ENCODE measurements around the gene PABPN1L. TPM values are rescaled to one million over a fixed set of nuclear protein-coding genes. Genes with fewer than 3 reads are reported as not detected.

The PABPN1L gene
- total RNA-seq, 1 donor from 2014 or later: not detected

GRCh38 chr16:88816736-88817535 is 49.5 kb downstream of the PABPN1L start:
- H3K9me3 Mint-ChIP-seq: no peaks in the 10 kb centered on the region
- no peak overlapping the region for H3K4me3 Mint-ChIP-seq
- intact Hi-C loops (cut with micrococcal nuclease): loop anchor here (1.0 kb wide), 3 partner anchors 40 to 400 kb away; partner anchors contain the start of genes TRAPPC2L and ZNF778
- H3K27ac Mint-ChIP-seq: no peak overlapping the region
- H3K36me3 Mint-ChIP-seq (ENCODE audit: low read depth): no peaks in the 10 kb centered on the region
- no peaks in the 10 kb centered on the region for H3K4me1 Mint-ChIP-seq (ENCODE audit: low read depth)
- H3K27me3 Mint-ChIP-seq (ENCODE audit: insufficient read depth): no peaks in the 10 kb centered on the region
- no peak for DNase-seq (ENCODE audit: low spot score)

DNA sequence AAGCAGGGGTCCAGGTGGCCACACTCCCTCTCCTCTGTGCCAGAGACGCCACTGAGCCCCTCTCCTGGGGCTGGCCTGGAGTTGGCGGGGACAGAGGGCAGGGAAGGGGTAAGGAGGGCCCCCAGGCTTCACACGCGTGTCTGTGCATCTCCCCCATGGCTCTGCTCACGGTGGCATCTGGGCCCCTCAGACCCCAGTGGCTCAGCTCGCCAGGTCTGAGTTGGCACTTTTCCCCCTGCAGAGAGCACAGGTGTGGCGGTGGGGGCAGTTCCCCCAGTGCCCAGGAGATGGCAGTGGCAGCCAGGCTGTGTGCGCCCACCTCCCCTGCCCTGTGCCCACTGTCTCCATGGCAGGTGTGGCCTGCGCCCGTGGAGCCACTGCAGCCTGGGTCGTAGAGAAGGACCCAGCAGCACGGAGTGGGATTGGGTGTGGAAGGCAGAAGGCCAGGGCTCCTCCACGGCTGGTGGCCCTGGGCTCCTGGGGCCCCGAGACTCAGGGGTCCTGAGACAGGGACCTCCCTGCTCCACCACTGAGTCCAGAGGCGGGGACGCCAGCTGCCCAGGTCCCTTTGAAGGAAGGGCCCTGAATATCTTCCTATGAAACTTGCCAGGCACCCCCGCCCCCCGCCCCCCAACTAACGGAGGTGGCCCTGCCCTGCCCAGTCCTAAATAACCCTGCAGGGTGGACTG is 50.4 kb downstream of the PABPN1L start:
- Mint-ChIP-seq H3K4me3 (no peak overlapping the region), H3K27ac (no peak overlapping the region), H3K36me3 (ENCODE audit: low read depth) (no peaks in the 10 kb centered on the region), H3K9me3 (no peaks in the 10 kb centered on the region), H3K4me1 (ENCODE audit: low read depth) (no peaks in the 10 kb centered on the region), H3K27me3 (ENCODE audit: insufficient read depth) (no peaks in the 10 kb centered on the region)
- intact Hi-C loops (cut with micrococcal nuclease): loop anchor here (1.0 kb wide), 3 partner anchors 41 to 401 kb away; partner anchors contain the start of genes TRAPPC2L and ZNF778
- DNase-seq (ENCODE audit: low spot score): no peak

- no peak overlapping the region for H3K4me3 Mint-ChIP-seq
- DNase-seq (ENCODE audit: low spot score): no peak
- H3K9me3 Mint-ChIP-seq: no peaks in the 10 kb centered on the region
- no peak overlapping the region for H3K27ac Mint-ChIP-seq
- H3K27me3 Mint-ChIP-seq (ENCODE audit: insufficient read depth): no peaks in the 10 kb centered on the region
- intact Hi-C loops (cut with micrococcal nuclease): no loop called here
- peaks cover 1% of the 10 kb centered on the region for H3K4me1 Mint-ChIP-seq (ENCODE audit: low read depth)
- no peaks in the 10 kb centered on the region for H3K36me3 Mint-ChIP-seq (ENCODE audit: low read depth)
Observed at GRCh38 chr16:88815227-88815626, 51.2 kb downstream of the PABPN1L start.

DNA sequence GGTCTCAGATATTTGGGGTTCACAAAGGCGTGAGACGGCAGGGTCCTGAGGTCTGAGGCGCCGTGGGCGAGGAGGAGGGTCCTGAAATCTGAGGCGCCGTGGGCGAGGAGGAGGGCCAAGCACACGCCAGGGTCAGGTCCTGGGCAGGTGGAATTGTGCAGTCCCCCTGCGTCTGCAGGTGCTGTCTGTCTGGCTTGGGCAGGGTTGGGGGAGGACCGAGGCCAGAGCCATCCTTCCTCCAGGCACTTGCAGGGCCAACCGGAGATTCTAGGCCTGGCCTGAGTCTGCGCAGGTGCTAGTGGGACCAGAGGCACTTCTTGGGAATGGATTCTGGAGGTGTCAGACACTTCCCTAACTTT is 52.3 kb downstream of the PABPN1L start:
- Mint-ChIP-seq H3K9me3 (no peaks in the 10 kb centered on the region), H3K4me1 (ENCODE audit: low read depth) (peaks cover 8% of the 10 kb centered on the region), H3K27ac (no peak overlapping the region), H3K36me3 (ENCODE audit: low read depth) (peaks cover 4% of the 10 kb centered on the region), H3K4me3 (peak overlapping the region; percentile 33), H3K27me3 (ENCODE audit: insufficient read depth) (no peaks in the 10 kb centered on the region)
- intact Hi-C loops (cut with micrococcal nuclease): loop anchor here (5.0 kb wide), 1 partner anchor 748 kb away; the partner anchor contains the start of gene RPL13
- no peak for DNase-seq (ENCODE audit: low spot score)

Other genes starting within 250 kb of the PABPN1L start
- not detected in 2 replicates for gene IL17C, start 228.1 kb downstream of the PABPN1L start, total RNA-seq
- gene CYBA, start 215.6 kb downstream of the PABPN1L start, total RNA-seq: 218 and 219 TPM in 2 replicates
- gene MVD, start 203.6 kb downstream of the PABPN1L start, total RNA-seq: 88.8 and 90.0 TPM in 2 replicates
- 1.8 and 2.4 TPM in 2 replicates for gene SNAI3, start 180.2 kb downstream of the PABPN1L start, total RNA-seq
- 42.4 and 45.0 TPM in 2 replicates for gene RNF166, start 160.3 kb downstream of the PABPN1L start, total RNA-seq
- 66.3 and 74.7 TPM in 2 replicates for gene CTU2, start 160.2 kb downstream of the PABPN1L start, total RNA-seq
- gene PIEZO1, start 81.4 kb downstream of the PABPN1L start, total RNA-seq: 214 and 217 TPM in 2 replicates
- 95.4 and 97.3 TPM in 2 replicates for gene CDT1, start 62.9 kb downstream of the PABPN1L start, total RNA-seq
- gene APRT, start 54.7 kb downstream of the PABPN1L start, total RNA-seq: 301 and 303 TPM in 2 replicates
- gene GALNS, start 9.7 kb downstream of the PABPN1L start, total RNA-seq: 21.9 and 23.8 TPM in 2 replicates
- gene TRAPPC2L, start 9.5 kb downstream of the PABPN1L start, total RNA-seq: 63.1 and 65.4 TPM in 2 replicates
- 0.05 TPM in 1 of 2 replicates, not detected in the other for gene CBFA2T3, start 110.5 kb upstream of the PABPN1L start, total RNA-seq
- 37.0 and 39.0 TPM in 2 replicates for gene ACSF3, start 227.2 kb upstream of the PABPN1L start, total RNA-seq

All from activated T-helper 1 cell treated with anti-CD3 and anti-CD28 coated beads, Interleukin-12 subunit alpha, Interleukin-12 subunit beta, Interleukin-2, Interleukin-4 antibody, amounts not matched to agents 30 ng/mL and 10 ng/mL and 1 ng/mL, durations not matched to agents 14 hours and 24 hours and 36 hours (primary cell).